DMS 273 treated with DMSO at 0.1 percent for 48 hours (cell line): ENCODE results near the gene VPS33B.

Source experiments
- DNase-seq: peaks from one replicate; lab custom pipeline; 2025; lab: John Stamatoyannopoulos, UW

Gene VPS33B

GRCh38 chr15:90974216-90974615 is 48.2 kb downstream of the VPS33B start:
- DNase-seq = no peak

GRCh38 chr15:90972133-90972532 is 50.3 kb downstream of the VPS33B start:
- no peak for DNase-seq

DNA sequence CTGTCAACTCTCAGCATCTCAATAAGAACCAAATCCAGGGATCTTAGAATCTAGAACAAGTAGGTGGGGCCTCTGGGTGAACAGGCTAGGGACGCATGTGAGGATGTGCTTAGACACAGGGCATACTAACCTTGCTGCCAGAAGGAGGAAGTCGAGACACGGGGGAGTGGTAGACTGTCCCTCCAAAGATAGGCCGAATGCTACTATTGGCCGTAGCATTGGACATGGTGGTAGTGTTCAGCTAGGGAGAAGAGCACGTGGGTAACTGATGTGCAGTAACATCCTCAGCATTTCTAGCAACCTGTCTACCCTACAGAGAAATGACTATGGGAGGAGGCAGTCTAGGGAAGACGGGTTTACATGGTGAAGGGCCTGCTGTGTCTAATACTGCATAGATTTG is 52.1 kb downstream of the VPS33B start:
- DNase-seq = no peak

- DNase-seq = no peak
These were observed 54.0 kb downstream of the VPS33B start for GRCh38 chr15:90968434-90968833.

DNA sequence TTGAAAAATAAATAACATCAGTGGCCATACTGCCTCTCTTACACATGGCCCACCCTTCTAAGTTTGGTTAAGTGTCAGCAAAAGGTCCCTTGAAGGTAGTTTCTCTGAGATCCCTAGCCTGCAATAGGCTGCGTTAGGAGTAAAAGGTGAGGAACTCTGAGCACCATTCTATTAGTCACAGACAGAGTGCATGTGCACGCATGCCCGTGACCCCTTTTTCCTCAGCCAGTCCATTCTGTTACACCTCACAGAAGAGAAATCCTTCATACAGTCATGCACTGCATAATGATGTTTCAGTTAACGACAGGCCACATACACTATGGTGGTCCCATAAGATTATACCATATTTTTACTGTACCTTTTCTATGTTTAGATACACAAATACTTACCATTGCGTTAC is 55.2 kb downstream of the VPS33B start:
- DNase-seq = no peak

GRCh38 chr15:90966262-90966661 is 56.1 kb downstream of the VPS33B start:
- DNase-seq = no peak

GRCh38 chr15:90962021-90962420 is 60.4 kb downstream of the VPS33B start:
- no peak for DNase-seq

GRCh38 chr15:90960298-90961091 is 61.9 kb downstream of the VPS33B start:
- DNase-seq = no peak

- DNase-seq = no peak
These were observed 62.5 kb downstream of the VPS33B start for GRCh38 chr15:90959894-90960293.

GRCh38 chr15:90959028-90959595 is 63.3 kb downstream of the VPS33B start:
- no peak for DNase-seq

DNA sequence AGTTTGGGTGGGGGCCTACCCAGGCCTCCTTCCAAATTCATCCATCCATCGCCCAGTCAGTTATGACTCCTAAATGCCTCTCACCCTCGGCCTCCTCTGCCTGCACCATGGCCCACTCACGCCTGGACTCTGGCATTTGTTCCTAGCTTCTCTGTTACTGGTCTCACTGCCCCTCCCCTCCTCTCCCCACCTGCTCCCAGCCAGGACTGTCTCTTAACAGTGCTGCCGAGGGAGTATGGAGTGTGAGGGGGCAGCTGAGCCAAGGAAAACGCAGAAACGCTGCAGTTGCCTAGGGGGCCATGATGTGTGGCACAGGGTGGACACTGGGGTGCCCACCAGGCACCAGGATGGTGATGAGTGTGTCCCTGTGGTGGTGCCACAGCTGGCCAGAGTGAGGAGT is 64.6 kb downstream of the VPS33B start:
- DNase-seq = no peak

GRCh38 chr15:90957031-90957790 is 65.2 kb downstream of the VPS33B start:
- no peak for DNase-seq

DNA sequence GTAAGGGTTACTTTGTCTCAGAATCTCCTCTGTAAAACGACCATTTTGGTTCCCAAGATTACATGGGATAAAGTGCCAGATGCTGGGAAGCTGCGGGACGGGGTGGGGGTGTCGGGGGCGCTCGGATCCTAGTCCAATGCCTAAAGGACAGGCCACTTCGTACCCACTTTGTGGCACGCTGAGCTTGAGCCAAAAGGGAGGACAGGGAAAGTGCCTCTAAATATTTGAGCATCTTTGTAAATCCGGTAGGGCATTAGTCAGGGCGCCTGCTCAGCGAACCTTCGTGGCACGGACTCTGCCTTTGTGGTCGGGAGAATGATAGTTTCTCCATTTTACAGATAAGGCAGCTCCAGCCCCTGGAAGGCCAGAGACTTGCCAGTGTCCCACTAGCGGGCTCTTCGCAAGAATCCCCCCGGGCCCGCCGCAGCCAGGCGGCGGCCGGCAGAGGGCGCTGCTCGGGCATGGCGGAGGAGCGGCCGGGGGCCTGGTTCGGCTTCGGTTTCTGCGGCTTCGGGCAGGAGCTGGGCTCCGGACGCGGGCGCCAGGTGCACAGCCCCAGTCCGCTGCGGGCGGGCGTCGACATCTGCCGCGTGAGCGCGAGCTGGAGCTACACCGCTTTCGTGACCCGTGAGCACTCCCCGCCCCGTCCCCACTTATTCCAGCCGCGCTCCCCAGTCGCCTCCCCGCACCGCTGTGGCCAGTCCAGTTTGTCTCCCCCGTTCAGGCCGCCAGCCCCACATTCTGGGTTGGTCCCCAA is 65.9 kb downstream of the VPS33B start:
- DNase-seq = no peak

DNA sequence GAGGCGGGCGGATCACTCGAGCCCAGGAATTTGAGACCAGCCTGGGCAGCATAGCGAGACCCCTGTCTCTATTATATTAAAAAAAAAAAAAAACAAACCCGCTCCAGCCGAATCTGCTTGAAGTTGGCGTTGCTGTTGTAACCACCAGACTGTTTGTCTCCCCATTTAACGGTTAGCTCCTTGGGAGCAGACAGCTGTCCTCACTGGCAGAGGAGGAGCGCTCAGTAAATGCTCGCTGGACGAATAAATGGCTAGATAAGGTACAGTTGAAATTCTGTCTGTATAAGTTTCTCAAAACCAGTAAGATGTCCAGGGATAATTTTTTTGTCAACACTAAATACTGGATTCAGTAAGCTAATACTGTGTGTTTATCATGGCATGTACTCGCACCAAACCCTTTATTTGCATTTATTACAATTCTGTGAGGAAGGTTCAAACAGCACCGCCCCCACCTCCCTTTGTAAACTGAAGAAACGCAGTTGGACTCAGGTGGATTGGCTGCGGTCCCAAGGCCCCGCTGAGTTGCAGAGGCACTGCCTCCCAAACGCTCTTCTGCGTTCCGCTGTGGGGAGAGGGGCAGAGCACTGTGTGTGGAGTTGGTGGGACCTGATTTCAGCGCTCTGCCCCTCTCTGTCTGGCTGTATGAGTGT is 66.6 kb downstream of the VPS33B start:
- DNase-seq = no peak

DNA sequence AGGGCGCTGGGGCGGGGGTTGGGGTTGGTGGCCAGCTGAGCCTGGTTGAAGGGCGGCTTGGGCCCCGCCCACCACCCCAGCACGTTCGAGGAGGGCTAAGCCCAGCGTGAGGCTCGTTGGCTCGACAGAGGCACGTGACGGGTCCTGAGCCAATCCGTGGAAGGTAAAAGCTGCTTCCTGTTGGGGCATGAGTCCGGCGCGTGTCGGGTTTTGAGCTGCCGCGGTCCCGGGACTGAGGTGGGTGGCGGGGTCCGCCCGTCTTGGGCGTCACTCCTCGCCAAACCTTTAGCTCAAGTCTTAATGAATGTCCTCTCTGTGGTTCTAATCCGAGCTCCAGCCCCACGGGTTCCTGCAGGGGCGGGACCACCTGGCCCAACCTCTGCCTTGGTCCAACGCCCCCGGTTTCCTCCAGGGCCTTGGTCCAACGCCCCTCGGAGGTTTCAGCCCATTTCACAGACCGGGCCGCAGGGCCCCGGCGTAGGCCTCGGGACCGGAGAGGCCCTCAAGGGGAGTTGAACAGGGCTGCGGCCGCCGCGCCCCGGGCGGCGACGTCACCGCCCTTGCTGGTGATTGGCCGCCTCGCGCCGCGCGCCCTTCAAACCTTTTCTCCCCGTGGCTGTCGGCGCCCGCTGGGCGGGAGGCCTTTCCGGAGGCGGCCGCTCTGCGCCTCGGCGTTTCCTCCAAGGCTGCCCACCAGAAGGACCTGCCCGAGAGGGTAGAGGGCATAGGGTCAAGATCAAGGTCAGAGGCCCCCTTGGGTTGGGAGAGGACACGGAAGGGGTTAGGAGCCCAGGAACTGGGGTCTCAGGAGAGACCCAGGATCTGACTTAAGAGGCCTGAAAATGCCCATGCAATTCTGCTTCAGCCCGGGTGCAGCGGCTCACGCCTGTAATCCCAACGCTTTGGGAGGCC is 67.4 kb downstream of the VPS33B start, which contains the start of gene RCCD1:
Gene RCCD1 (plus strand): TSS at position 173 of the 912 bp plus-strand sequence. CDS start 1,851 bp downstream, outside the sequence.
- peak; percentile 78 for DNase-seq

DNA sequence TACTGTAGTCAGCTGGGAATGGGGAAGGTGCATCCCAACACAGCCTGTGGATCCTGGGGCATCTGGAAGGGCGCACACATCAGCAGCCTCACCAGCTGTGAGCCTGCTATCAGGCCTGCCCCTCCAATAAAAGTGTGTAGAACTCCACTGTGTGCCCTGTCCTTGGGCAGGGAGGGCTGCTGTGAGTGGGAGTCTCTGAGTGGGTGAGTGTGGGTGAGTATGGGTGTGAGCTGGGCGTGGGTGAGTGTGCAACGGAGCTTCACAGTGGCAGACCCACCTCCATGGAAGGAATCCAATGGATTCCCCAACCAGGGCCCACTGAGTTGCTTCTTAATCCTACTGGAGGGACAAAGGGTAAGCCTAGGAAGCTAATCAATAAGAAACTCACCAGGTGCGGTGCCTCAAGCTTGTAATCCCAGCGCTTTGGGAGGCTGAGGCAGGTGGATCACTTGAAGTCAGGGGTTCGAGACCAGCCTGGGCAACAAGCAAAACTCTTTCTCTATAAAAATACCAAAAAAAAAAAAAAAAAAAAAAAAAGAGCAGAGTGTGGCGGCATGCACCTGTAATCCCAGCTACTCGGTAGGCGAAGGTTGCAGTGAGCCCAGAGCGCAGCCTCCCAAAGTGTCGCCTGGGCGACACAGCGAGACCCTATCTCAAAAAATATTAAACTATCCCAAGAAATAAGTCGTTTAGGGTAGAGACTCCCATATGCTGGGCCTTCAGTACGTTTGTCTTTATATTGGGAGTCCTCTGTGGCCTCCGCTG is 68.3 kb downstream of the VPS33B start:
- DNase-seq = no peak

GRCh38 chr15:90952901-90953677 is 69.3 kb downstream of the VPS33B start:
- DNase-seq = no peak

DNA sequence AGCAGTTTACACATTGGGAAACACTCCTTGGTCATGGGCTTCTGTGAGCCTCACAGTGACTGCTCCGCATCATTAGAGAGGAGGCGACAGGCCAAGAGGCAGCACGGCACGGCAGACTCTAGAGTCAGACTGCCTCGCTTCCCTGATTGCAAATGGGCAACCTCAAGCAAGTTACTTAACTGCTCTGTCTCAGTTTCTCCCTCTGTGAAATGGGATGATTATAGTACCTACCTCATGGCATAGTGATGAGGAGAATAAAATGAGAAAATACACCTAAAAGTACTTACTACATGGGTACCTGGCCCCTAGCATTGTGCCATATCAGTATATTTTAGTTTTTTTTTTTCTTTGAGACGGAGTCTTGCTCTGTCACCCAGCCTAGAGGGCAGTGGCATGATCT is 71.7 kb downstream of the VPS33B start:
- no peak for DNase-seq
